ENCODE data around the gene FBXO11. TPM values are rescaled to one million over a fixed set of nuclear protein-coding genes. Genes with fewer than 3 reads are reported as not detected.

The FBXO11 gene
- total RNA-seq, 1 donor from 2014 or later: 89.1 TPM

GRCh38 chr2:47741637-47742036, 164.7 kb downstream of the FBXO11 start:
- Mint-ChIP-seq H3K27me3 (no peaks in the 10 kb centered on the region), H3K36me3 (ENCODE audit: low read depth) (peaks cover 3% of the 10 kb centered on the region), H3K27ac (no peak overlapping the region), H3K9me3 (no peaks in the 10 kb centered on the region), H3K4me3 (no peak overlapping the region), H3K4me1 (peaks cover 11% of the 10 kb centered on the region)
- CTCF ChIA-PET: interaction anchor here (0.8 kb wide), 1 partner anchor 26 kb away, joined by 3 read pairs; no protein-coding TSS in a partner anchor
- intact Hi-C loops (cut with micrococcal nuclease): no loop called here
- no peak for ATAC-seq (ENCODE audit: low read depth)
- DNase-seq: no peak
- POLR2A ChIA-PET: no interaction called here
- TF ChIP-seq CTCF (IDR thresholded peaks at IDR 0.05): no peak

GRCh38 chr2:47741101-47741500, 165.2 kb downstream of the FBXO11 start:
- ChIA-PET POLR2A (no interaction called here), CTCF (interaction anchor here (0.8 kb wide), 1 partner anchor 26 kb away, joined by 3 read pairs; no protein-coding TSS in a partner anchor)
- no peak for ATAC-seq (ENCODE audit: low read depth)
- no peaks in the 10 kb centered on the region for H3K9me3 Mint-ChIP-seq
- no peaks in the 10 kb centered on the region for H3K27me3 Mint-ChIP-seq
- H3K36me3 Mint-ChIP-seq (ENCODE audit: low read depth): no peaks in the 10 kb centered on the region
- intact Hi-C loops (cut with micrococcal nuclease): no loop called here
- H3K4me1 Mint-ChIP-seq: peaks cover 16% of the 10 kb centered on the region
- H3K27ac Mint-ChIP-seq: no peak overlapping the region
- no peak for TF ChIP-seq CTCF (IDR thresholded peaks at IDR 0.05)
- no peak overlapping the region for H3K4me3 Mint-ChIP-seq
- DNase-seq: no peak

Other genes with a start within 250 kb of the FBXO11 start
- gene MSH6, start 123.4 kb downstream of the FBXO11 start, total RNA-seq: 40.6 and 42.1 TPM in 2 replicates

Measured in activated B cell treated with CpG ODN at 0.5 μM for 24 hours (primary cell).